Effector memory CD8-positive, alpha-beta T cell (primary cell): ENCODE measurements around the gene CFAP43.
A peak's percentile ranks its signal among the peaks of the same experiment; 100 is the strongest.
"Not testable (repeated sequence)": the region's sequence is repeated elsewhere in the genome, so short reads cannot be mapped to it uniquely, and the experiment has no call there.

Experiments used
- ATAC-seq: fragments of 150-1000 bp; cut with Tn5 transposase; replicated peaks from 2 replicates; pipeline ENCODE4 v1.10.0; 2021; ENCODE audit warnings: mild to moderate bottlenecking, moderate library complexity
- DNase-seq, 3 experiments: peaks; one replicate each; pipeline ENCODE4 v3.0.0; 2021
- H3K27ac Mint-ChIP-seq, 2 donors: one replicate each; pipeline ENCODE4 v1.8.0; 2022; ENCODE audit warnings: mild to moderate bottlenecking in 2 of 2, mixed read lengths in 2 of 2, moderate library complexity in 2 of 2
- H3K27me3 Mint-ChIP-seq, 2 donors: one replicate each; pipeline ENCODE4 v1.8.0; 2022; ENCODE audit warnings: mixed read lengths in 2 of 2
- H3K36me3 Mint-ChIP-seq: one replicate; pipeline ENCODE4 v1.8.0; 2022; ENCODE audit warnings: mild to moderate bottlenecking, moderate library complexity, mixed read lengths; ENCODE audit not compliant: insufficient read depth
- H3K4me1 Mint-ChIP-seq, 2 donors: one replicate each; pipeline ENCODE4 v1.8.0; 2022; ENCODE audit warnings: low read depth in 2 of 2, mixed read lengths in 2 of 2
- H3K4me3 Mint-ChIP-seq, 2 donors: one replicate each; pipeline ENCODE4 v1.8.0; 2022; ENCODE audit warnings: mild to moderate bottlenecking in 2 of 2, mixed read lengths in 2 of 2, moderate library complexity in 2 of 2
- H3K9me3 Mint-ChIP-seq, 2 donors: one replicate each; pipeline ENCODE4 v1.8.0; 2022; ENCODE audit warnings: mixed read lengths in 2 of 2

The CFAP43 gene

GRCh38 chr10:104190695-104191094, 41.5 kb downstream of the CFAP43 start:
- no peaks in the 10 kb centered on the region for H3K9me3 Mint-ChIP-seq
- peaks cover 37 to 54% of the 10 kb centered on the region in 2 donors for H3K27me3 Mint-ChIP-seq
- no peaks in the 10 kb centered on the region for H3K36me3 Mint-ChIP-seq
- no peak overlapping the region for H3K4me3 Mint-ChIP-seq
- H3K27ac Mint-ChIP-seq, result no peak overlapping the region
- H3K4me1 Mint-ChIP-seq, result no peaks in the 10 kb centered on the region
- no peak for DNase-seq
- no peak for ATAC-seq

GRCh38 chr10:104183682-104184081, 48.5 kb downstream of the CFAP43 start:
- no peak overlapping the region for H3K4me3 Mint-ChIP-seq
- peaks cover 10 to 28% of the 10 kb centered on the region in 2 donors for H3K27me3 Mint-ChIP-seq
- ATAC-seq, result no peak
- H3K27ac Mint-ChIP-seq, result no peak overlapping the region
- H3K9me3 Mint-ChIP-seq, result no peaks in the 10 kb centered on the region
- DNase-seq, result no peak
- no peaks in the 10 kb centered on the region for H3K36me3 Mint-ChIP-seq
- H3K4me1 Mint-ChIP-seq, result peaks cover 0 to 5% of the 10 kb centered on the region in 2 donors

GRCh38 chr10:104174136-104174535, 58.0 kb downstream of the CFAP43 start:
- not testable (repeated sequence) for ATAC-seq, H3K4me3 Mint-ChIP-seq, H3K9me3 Mint-ChIP-seq, H3K4me1 Mint-ChIP-seq, H3K27ac Mint-ChIP-seq, H3K36me3 Mint-ChIP-seq, DNase-seq
- peaks cover 23 to 30% of the 10 kb centered on the region in 2 donors for H3K27me3 Mint-ChIP-seq

GRCh38 chr10:104170610-104171254, 61.4 kb downstream of the CFAP43 start:
- ATAC-seq (peak; percentile 70), DNase-seq (no peak)
- H3K36me3 Mint-ChIP-seq, result no peaks in the 10 kb centered on the region
- H3K4me3 Mint-ChIP-seq, result no peak overlapping the region
- peak overlapping the region in 1 of 2 donors; percentile 41 for H3K27ac Mint-ChIP-seq
- peaks cover 52 to 61% of the 10 kb centered on the region in 2 donors for H3K27me3 Mint-ChIP-seq
- H3K9me3 Mint-ChIP-seq, result no peaks in the 10 kb centered on the region
- peaks cover 5 to 6% of the 10 kb centered on the region in 2 donors for H3K4me1 Mint-ChIP-seq

GRCh38 chr10:104155591-104155990, 76.6 kb downstream of the CFAP43 start:
- Mint-ChIP-seq H3K9me3 (peaks cover 5 to 9% of the 10 kb centered on the region in 2 donors), H3K36me3 (no peaks in the 10 kb centered on the region), H3K27ac (no peak overlapping the region), H3K4me1 (no peaks in the 10 kb centered on the region), H3K27me3 (peaks cover 54 to 61% of the 10 kb centered on the region in 2 donors), H3K4me3 (no peak overlapping the region)
- no peak for ATAC-seq
- DNase-seq, result no peak

- Mint-ChIP-seq H3K4me3 (no peak overlapping the region), H3K4me1 (no peaks in the 10 kb centered on the region), H3K36me3 (no peaks in the 10 kb centered on the region), H3K27me3 (peaks cover 64 to 73% of the 10 kb centered on the region in 2 donors), H3K9me3 (peaks cover 5 to 9% of the 10 kb centered on the region in 2 donors), H3K27ac (no peak overlapping the region)
- DNase-seq, result no peak
- no peak for ATAC-seq
Observed at GRCh38 chr10:104151737-104152136, 80.4 kb downstream of the CFAP43 start.

- Mint-ChIP-seq H3K27me3 (peaks cover 50 to 64% of the 10 kb centered on the region in 2 donors), H3K4me3 (no peak overlapping the region)
Observed at GRCh38 chr10:104150139-104150538, 82.0 kb downstream of the CFAP43 start.

GRCh38 chr10:104146882-104147281, 85.3 kb downstream of the CFAP43 start:
- H3K9me3 Mint-ChIP-seq, result peaks cover under 1 to 3% of the 10 kb centered on the region in 2 donors
- H3K36me3 Mint-ChIP-seq, result no peaks in the 10 kb centered on the region
- H3K27ac Mint-ChIP-seq, result no peak overlapping the region
- H3K4me1 Mint-ChIP-seq, result no peaks in the 10 kb centered on the region
- H3K4me3 Mint-ChIP-seq, result no peak overlapping the region
- ATAC-seq (no peak), DNase-seq (no peak)
- H3K27me3 Mint-ChIP-seq, result peaks cover 35 to 61% of the 10 kb centered on the region in 2 donors

More at GRCh38 chr10:104150139-104150538, 82.0 kb downstream of the CFAP43 start:
- ATAC-seq (no peak), DNase-seq (no peak)
- H3K4me1 Mint-ChIP-seq, result no peaks in the 10 kb centered on the region
- H3K27ac Mint-ChIP-seq, result no peak overlapping the region
- H3K36me3 Mint-ChIP-seq, result no peaks in the 10 kb centered on the region
- H3K9me3 Mint-ChIP-seq, result peaks cover 5 to 9% of the 10 kb centered on the region in 2 donors

GRCh38 chr10:104144931-104145330, 87.2 kb downstream of the CFAP43 start:
- H3K36me3 Mint-ChIP-seq, result no peaks in the 10 kb centered on the region
- H3K9me3 Mint-ChIP-seq, result no peaks in the 10 kb centered on the region
- H3K27me3 Mint-ChIP-seq, result peaks cover 16 to 41% of the 10 kb centered on the region in 2 donors
- no peak for DNase-seq
- no peak overlapping the region for H3K4me3 Mint-ChIP-seq
- no peak overlapping the region for H3K27ac Mint-ChIP-seq
- no peak for ATAC-seq
- no peaks in the 10 kb centered on the region for H3K4me1 Mint-ChIP-seq

- ATAC-seq (no peak), DNase-seq (no peak)
- H3K27me3 Mint-ChIP-seq, result peaks cover 11 to 30% of the 10 kb centered on the region in 2 donors
- H3K36me3 Mint-ChIP-seq, result no peaks in the 10 kb centered on the region
- no peak overlapping the region for H3K27ac Mint-ChIP-seq
- no peaks in the 10 kb centered on the region for H3K9me3 Mint-ChIP-seq
- no peak overlapping the region for H3K4me3 Mint-ChIP-seq
- H3K4me1 Mint-ChIP-seq, result no peaks in the 10 kb centered on the region
Observed at GRCh38 chr10:104143829-104144228, 88.3 kb downstream of the CFAP43 start.

GRCh38 chr10:104142081-104142480, 90.1 kb downstream of the CFAP43 start:
- H3K4me3 Mint-ChIP-seq, result no peak overlapping the region
- no peaks in the 10 kb centered on the region for H3K36me3 Mint-ChIP-seq
- DNase-seq, result no peak
- H3K27me3 Mint-ChIP-seq, result peaks cover 11 to 21% of the 10 kb centered on the region in 2 donors
- no peak for ATAC-seq
- H3K4me1 Mint-ChIP-seq, result no peaks in the 10 kb centered on the region
- no peak overlapping the region for H3K27ac Mint-ChIP-seq
- H3K9me3 Mint-ChIP-seq, result no peaks in the 10 kb centered on the region

- H3K4me3 Mint-ChIP-seq, result no peak overlapping the region
- ATAC-seq, result no peak
- H3K27me3 Mint-ChIP-seq, result peaks cover 12 to 16% of the 10 kb centered on the region in 2 donors
- no peak overlapping the region for H3K27ac Mint-ChIP-seq
- DNase-seq, result no peak
- H3K36me3 Mint-ChIP-seq, result no peaks in the 10 kb centered on the region
- no peaks in the 10 kb centered on the region for H3K4me1 Mint-ChIP-seq
- no peaks in the 10 kb centered on the region for H3K9me3 Mint-ChIP-seq
Observed at GRCh38 chr10:104139221-104139620, 92.9 kb downstream of the CFAP43 start.

- ATAC-seq, result no peak
- Mint-ChIP-seq H3K27me3 (peaks cover 9 to 16% of the 10 kb centered on the region in 2 donors), H3K4me3 (no peak overlapping the region), H3K36me3 (no peaks in the 10 kb centered on the region), H3K4me1 (no peaks in the 10 kb centered on the region), H3K9me3 (no peaks in the 10 kb centered on the region), H3K27ac (no peak overlapping the region)
- no peak for DNase-seq
Observed at GRCh38 chr10:104138131-104138530, 94.0 kb downstream of the CFAP43 start.

GRCh38 chr10:104130041-104130440, 102.1 kb downstream of the CFAP43 start:
- H3K27ac Mint-ChIP-seq, result no peak overlapping the region
- peaks cover 19% of the 10 kb centered on the region for H3K36me3 Mint-ChIP-seq
- H3K4me1 Mint-ChIP-seq, result no peaks in the 10 kb centered on the region
- H3K27me3 Mint-ChIP-seq, result peaks cover 19 to 25% of the 10 kb centered on the region in 2 donors
- ATAC-seq (no peak), DNase-seq (no peak)
- no peaks in the 10 kb centered on the region for H3K9me3 Mint-ChIP-seq
- no peak overlapping the region for H3K4me3 Mint-ChIP-seq
